ENCODE results near the gene AK1.

DNA sequence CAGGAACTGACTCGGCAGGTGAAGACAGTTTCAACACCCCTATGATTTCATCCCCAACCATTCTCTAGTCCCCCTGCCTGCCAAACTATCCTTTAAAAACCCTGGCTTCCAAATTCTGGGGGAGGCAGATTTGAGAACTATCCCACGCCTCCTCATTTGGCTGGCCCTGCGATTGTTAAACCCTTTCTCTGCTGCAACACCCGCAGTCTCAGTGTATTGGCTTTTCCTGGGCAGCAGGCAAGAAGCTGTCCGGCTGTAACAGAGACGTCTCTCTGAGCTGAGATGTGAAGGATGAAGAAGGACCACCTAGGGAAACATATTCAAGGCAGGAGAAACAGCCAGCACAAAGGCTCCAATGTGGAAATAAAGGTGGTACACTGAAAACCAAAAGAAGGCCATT is 15.4 kb upstream of the AK1 start:
- TF ChIP-seq, protein P1, sequence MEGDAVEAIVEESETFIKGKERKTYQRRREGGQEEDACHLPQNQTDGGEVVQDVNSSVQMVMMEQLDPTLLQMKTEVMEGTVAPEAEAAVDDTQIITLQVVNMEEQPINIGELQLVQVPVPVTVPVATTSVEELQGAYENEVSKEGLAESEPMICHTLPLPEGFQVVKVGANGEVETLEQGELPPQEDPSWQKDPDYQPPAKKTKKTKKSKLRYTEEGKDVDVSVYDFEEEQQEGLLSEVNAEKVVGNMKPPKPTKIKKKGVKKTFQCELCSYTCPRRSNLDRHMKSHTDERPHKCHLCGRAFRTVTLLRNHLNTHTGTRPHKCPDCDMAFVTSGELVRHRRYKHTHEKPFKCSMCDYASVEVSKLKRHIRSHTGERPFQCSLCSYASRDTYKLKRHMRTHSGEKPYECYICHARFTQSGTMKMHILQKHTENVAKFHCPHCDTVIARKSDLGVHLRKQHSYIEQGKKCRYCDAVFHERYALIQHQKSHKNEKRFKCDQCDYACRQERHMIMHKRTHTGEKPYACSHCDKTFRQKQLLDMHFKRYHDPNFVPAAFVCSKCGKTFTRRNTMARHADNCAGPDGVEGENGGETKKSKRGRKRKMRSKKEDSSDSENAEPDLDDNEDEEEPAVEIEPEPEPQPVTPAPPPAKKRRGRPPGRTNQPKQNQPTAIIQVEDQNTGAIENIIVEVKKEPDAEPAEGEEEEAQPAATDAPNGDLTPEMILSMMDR (conservative IDR thresholded peaks at IDR 0.05; ENCODE audit: low read depth, low read length) = no peak
- no peak for TF ChIP-seq EZH2 (IDR thresholded peaks at IDR 0.05; ENCODE audit: borderline replicate concordance, low read depth, low read length, poor library complexity, severe bottlenecking)
